ENCODE measurements around the gene ZNF19.
A peak's percentile ranks its signal among the peaks of the same experiment; 100 is the strongest.

DNA sequence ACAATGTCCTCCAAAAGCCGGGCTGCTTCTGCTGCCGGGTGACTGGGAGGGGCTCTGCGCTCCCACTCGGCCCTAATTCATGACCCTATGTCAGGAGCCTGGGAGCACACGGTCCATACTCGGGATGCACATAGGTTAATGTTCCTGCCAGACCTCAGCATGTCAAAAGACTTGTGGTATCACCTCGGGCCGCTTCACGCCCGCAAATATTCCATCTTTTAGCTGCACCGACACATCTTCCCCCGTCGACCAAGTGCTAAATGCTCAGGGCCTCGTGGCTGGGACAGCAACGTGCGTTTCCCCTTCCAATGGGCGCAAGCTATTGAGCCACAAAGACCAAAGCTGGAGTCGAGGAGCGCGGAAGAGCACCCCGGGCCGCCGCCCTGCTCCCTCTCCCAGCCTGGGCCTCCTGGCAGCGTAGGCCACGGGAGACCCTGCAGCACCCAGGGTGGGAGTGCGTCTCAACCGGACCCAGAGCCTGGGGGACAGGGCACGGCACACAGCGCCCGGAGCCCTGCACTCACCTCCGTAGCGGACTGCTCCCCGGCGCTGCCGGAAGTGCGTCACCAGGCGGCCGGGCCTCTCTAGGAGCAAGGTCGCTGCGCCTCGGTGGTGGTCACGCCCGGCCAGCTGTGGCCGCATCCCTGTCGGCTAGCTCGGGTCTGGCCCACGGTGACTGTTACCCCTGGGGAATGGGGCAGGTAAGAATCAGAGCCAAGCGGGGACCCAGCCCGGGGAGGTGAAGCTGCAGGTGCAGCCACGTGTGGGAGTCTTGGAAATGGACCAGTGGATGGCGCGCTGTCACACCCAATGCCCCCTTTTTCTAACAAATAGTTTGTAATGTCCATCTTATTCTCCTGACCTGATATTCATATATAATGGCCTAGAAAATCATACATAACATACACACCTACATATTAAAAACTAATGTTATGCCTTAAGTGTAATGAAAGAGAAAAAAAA, 27.2 kb downstream of the ZNF19 start, which contains the start of gene ZNF23:
- peak in 4 of 6 experiments; percentile 14 to 40 (median 38) for TF ChIP-seq CTCF (IDR thresholded peaks at IDR 0.05)
- TF ChIP-seq POLR2A (IDR thresholded peaks at IDR 0.05) = peak in 2 of 4 donors; percentile 70 to 84

Measured in upper lobe of left lung (tissue), 4 donors.